ENCODE results near the gene CNOT3. TPM values are rescaled to one million over a fixed set of nuclear protein-coding genes. Genes with fewer than 3 reads are reported as not detected.

Gene CNOT3
- total and polyA plus RNA-seq, 2 donors (not counting 1 experiment from before 2014, with no cell fraction given): 28.1 to 82.1 TPM

DNA sequence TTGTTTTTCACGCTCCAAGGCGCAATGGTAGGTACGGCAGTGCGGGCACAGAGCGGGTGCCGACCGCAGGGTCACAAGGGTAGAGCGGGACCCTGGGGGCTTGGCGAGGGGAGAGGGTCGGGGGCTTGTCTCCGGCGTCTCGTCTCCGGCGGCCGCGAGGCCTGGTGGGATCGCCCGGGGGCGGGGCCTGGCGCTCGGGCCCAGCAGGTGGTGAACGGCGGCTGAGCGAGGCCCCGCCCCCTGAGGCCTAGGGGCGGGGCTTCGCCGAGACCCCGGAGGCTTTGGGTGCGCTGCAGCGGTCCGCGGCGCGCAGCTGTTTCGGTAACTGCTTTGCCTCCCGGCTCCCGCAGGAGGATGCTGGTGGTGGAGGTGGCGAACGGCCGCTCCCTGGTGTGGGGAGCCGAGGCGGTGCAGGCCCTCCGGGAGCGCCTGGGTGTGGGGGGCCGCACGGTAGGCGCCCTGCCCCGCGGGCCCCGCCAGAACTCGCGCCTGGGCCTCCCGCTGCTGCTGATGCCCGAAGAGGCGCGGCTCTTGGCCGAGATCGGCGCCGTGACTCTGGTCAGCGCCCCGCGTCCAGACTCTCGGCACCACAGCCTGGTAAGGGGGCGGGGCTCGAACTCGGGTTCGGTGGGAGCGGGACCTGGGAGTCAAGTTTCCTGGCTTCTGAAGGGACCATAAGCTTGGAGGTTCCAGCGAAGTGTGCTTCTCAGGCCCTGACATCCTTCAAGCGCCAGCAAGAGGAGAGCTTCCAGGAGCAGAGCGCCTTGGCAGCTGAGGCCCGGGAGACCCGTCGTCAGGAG is 53.6 kb downstream of the CNOT3 start, which contains the start of gene TSEN34:
TSS of gene TSEN34 (plus strand) at position 298 of the 800 bp plus-strand sequence. CDS start at position 355, 57 bp downstream.
- Mint-ChIP-seq H3K27me3 (no peaks in the 10 kb centered on the region), H3K9me3 (ENCODE audit: insufficient read depth) (no peaks in the 10 kb centered on the region), H3K4me3 (peak within 1 kb of the TSS; percentile 94), H3K4me1 (peaks cover 32% of the 10 kb centered on the region), H3K27ac (peak within 1 kb of the TSS; percentile 99)
- DNase-seq: no peak
- Histone ChIP-seq H2AFZ (ENCODE audit: insufficient read depth, low read depth, low read length, poor library complexity, severe bottlenecking) (peak within 1 kb of the TSS; percentile 86), H3K79me2 (ENCODE audit: control insufficient read depth, insufficient read depth, low read length) (peaks cover 20% of the 10 kb centered on the region), H3K9ac (ENCODE audit: low read length) (peak within 1 kb of the TSS; percentile 83), H3K9me3 (ENCODE audit: control extremely low read depth in 1 of 3, control insufficient read depth in 2 of 3, insufficient read depth in 1 of 3, low read length in 2 of 3) (no peaks in the 10 kb centered on the region), H3K4me1 (ENCODE audit: control insufficient read depth in 2 of 2, insufficient read depth in 2 of 2, low read length in 2 of 2) (peaks cover 18 to 22% of the 10 kb centered on the region in 2 donors), H3K4me3 (ENCODE audit: control extremely low read depth in 1 of 5, extremely low read depth in 1 of 5, insufficient read depth in 1 of 5, low read depth in 2 of 5, low read length in 4 of 5) (peak within 1 kb of the TSS; percentile 65 to 87 (median 81)), H4K20me1 (ENCODE audit: control insufficient read depth, insufficient read depth, low read length, poor library complexity, severe bottlenecking) (peaks cover 19% of the 10 kb centered on the region), H3K27ac (ENCODE audit: low read length in 2 of 2) (peak within 1 kb of the TSS; percentile 96 to 99), H3K4me2 (replicated peaks; ENCODE audit: low read depth, low read length, poor library complexity, severe bottlenecking) (peak within 1 kb of the TSS; percentile 99), H3K27me3 (replicated peaks in 1 of 4; ENCODE audit: control extremely low read depth in 1 of 4, control insufficient read depth in 3 of 4, insufficient read depth in 4 of 4, low read length in 3 of 4) (no peaks in the 10 kb centered on the region), H3K36me3 (replicated peaks in 1 of 2; ENCODE audit: control extremely low read depth in 1 of 2, control insufficient read depth in 1 of 2, extremely low read depth in 1 of 2, insufficient read depth in 2 of 2, low read length in 1 of 2) (peaks cover 0 to 21% of the 10 kb centered on the region in 2 experiments)
- WGBS (ENCODE audit: insufficient coverage): 2% methylated on average over 76 of the region's 77 CpGs
- no peak for TF ChIP-seq EZH2 (IDR thresholded peaks at IDR 0.05; ENCODE audit: borderline replicate concordance, insufficient read depth, low read depth, low read length, poor library complexity, severe bottlenecking)
- no peak for TF ChIP-seq CTCF (IDR thresholded peaks at IDR 0.05)
- ChIA-PET POLR2A (interaction anchor here (0.6 to 4.5 kb wide), 8 partner anchors 10 to 257 kb away, joined by 3 to 73 read pairs (median 4); partner anchors contain the start of genes CNOT3, LENG1, LENG8 and PRPF31), CTCF (interaction anchor here (1.4 to 4.7 kb wide), 4 partner anchors 10 to 32 kb away, joined by 4 to 50 read pairs (median 18); partner anchors contain the start of genes LENG1, RPS9 and TMC4)
- intact Hi-C loops (cut with micrococcal nuclease): no loop called here
- ATAC-seq (ENCODE audit: low read depth): peak; percentile 29
